ENCODE measurements around the gene ZYG11B. TPM values are rescaled to one million over a fixed set of nuclear protein-coding genes. Genes with fewer than 3 reads are reported as not detected.
"Not testable (repeated sequence)": the region's sequence is repeated elsewhere in the genome, so short reads cannot be mapped to it uniquely, and the experiment has no call there.

The ZYG11B gene
- total RNA-seq, 1 experiment from 2014 or later, result 16.2 TPM

DNA sequence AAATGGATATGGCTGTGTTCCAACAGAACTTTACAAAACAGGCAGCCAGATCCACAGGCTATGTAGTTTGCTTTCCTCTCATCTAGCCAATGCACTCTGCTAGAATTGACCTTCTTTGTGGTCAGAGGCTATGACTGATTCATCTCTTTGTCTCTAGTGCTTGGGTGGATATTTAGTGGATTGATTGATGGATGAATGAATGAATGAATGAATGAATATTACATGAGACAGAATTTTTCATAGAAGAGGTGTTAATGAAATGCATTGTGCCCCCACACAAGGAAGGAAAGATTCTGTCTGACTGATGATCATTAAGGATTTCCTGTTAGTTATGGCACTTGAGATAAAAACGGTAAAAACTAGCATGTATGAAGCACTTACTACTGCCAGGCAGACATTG lies 65.8 kb downstream of the ZYG11B start:
- TF ChIP-seq, protein P1, sequence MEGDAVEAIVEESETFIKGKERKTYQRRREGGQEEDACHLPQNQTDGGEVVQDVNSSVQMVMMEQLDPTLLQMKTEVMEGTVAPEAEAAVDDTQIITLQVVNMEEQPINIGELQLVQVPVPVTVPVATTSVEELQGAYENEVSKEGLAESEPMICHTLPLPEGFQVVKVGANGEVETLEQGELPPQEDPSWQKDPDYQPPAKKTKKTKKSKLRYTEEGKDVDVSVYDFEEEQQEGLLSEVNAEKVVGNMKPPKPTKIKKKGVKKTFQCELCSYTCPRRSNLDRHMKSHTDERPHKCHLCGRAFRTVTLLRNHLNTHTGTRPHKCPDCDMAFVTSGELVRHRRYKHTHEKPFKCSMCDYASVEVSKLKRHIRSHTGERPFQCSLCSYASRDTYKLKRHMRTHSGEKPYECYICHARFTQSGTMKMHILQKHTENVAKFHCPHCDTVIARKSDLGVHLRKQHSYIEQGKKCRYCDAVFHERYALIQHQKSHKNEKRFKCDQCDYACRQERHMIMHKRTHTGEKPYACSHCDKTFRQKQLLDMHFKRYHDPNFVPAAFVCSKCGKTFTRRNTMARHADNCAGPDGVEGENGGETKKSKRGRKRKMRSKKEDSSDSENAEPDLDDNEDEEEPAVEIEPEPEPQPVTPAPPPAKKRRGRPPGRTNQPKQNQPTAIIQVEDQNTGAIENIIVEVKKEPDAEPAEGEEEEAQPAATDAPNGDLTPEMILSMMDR (IDR thresholded peaks at IDR 0.05; ENCODE audit: unreplicated experiment), result no peak
- Mint-ChIP-seq H3K36me3 (ENCODE audit: insufficient read depth, unreplicated experiment) (peaks cover 49% of the 10 kb centered on the region), H3K27ac (ENCODE audit: low read depth, unreplicated experiment) (no peak overlapping the region), H3K4me3 (ENCODE audit: unreplicated experiment) (no peak overlapping the region), H3K27me3 (ENCODE audit: insufficient read depth, unreplicated experiment) (no peaks in the 10 kb centered on the region), H3K9me3 (ENCODE audit: unreplicated experiment) (no peaks in the 10 kb centered on the region), H3K4me1 (ENCODE audit: insufficient read depth, unreplicated experiment) (no peaks in the 10 kb centered on the region)
- POLR2A ChIA-PET, result no interaction called here
- intact Hi-C loops (cut with micrococcal nuclease), result no loop called here
- no TSS peak for BruUV-seq (replicated peaks)
- CTCF ChIA-PET, result interaction anchor here (0.6 to 1.3 kb wide), 3 partner anchors 17 to 223 kb away, joined by 3 to 4 read pairs (median 3); no protein-coding TSS in a partner anchor
- DNase-seq (ENCODE audit: unreplicated experiment), result no peak

DNA sequence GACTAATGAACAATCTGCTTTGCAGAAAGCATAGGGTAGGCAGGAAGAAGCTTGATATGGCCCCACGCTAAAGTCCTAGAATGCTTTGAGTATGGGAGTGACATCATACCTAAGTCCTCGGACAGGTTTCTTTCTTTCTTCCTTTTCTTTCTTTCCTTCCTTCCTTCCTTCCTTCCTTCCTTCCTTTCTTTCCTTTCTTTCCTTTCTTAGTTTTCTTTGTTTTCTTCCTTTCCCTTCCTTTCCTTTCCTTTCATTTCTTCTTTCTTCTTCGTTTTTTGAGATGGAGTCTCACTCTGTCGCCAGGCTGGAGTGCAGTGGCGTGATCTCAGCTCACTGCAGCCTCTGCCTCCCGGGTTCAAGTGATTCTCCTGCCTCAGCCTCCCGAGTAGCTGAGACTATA lies 67.5 kb downstream of the ZYG11B start:
- H3K4me1 Mint-ChIP-seq (ENCODE audit: insufficient read depth, unreplicated experiment); H3K4me3 Mint-ChIP-seq (ENCODE audit: unreplicated experiment); DNase-seq (ENCODE audit: unreplicated experiment); BruUV-seq (replicated peaks); H3K9me3 Mint-ChIP-seq (ENCODE audit: unreplicated experiment); H3K27ac Mint-ChIP-seq (ENCODE audit: low read depth, unreplicated experiment); H3K27me3 Mint-ChIP-seq (ENCODE audit: insufficient read depth, unreplicated experiment); POLR2A ChIA-PET; intact Hi-C loops (cut with micrococcal nuclease): not testable (repeated sequence)
- peaks cover 50% of the 10 kb centered on the region for H3K36me3 Mint-ChIP-seq (ENCODE audit: insufficient read depth, unreplicated experiment)
- CTCF ChIA-PET, result interaction anchor here (0.7 kb wide), 1 partner anchor 333 kb away, joined by 3 read pairs; no protein-coding TSS in a partner anchor

DNA sequence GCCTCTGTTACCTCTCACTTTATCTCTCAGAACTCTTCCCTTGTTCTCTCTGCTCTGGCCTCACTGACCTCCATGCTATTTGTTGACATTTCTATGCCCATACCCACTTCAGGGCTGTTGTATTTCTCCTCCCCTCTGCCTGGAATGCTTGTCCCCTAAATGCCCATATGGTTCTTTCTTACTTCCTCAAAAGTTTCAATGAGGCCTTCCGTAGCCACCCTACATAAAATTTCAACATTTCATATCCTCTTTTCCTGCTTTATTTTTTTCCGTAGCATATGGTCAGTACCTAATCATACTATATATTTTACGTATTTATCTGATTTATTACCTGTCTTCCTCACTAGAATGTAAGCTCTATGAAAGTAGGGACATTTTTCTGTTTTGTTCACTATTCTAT lies 69.2 kb downstream of the ZYG11B start:
- POLR2A ChIA-PET, result no interaction called here

DNA sequence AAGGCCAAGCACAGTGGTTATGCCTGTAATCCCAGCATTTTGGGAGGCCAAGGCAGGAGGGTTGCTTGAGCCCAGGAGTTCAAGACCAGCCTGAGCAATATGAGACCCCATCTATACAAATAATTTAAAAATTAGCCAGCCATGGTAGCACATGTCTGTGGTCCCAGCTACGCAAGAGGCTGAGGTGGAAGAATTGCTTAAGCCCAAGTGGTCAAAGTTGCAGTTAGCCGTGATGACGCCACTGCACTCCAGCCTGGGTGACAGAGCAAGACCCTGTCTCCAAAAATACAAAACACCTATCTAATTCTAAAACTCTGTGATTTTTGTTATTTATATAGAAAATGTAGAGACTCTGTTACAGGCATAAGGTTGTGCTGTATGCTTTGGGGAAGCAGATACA lies 72.1 kb downstream of the ZYG11B start:
- TF ChIP-seq, protein P1 (IDR thresholded peaks at IDR 0.05; ENCODE audit: unreplicated experiment), result no peak
- H3K4me1 Mint-ChIP-seq (ENCODE audit: insufficient read depth, unreplicated experiment), result no peaks in the 10 kb centered on the region
- peaks cover 32% of the 10 kb centered on the region for H3K36me3 Mint-ChIP-seq (ENCODE audit: insufficient read depth, unreplicated experiment)
- H3K9me3 Mint-ChIP-seq (ENCODE audit: unreplicated experiment), result no peaks in the 10 kb centered on the region
- ChIA-PET CTCF (interaction anchor here (0.6 kb wide), 1 partner anchor 26 kb away, joined by 4 read pairs; no protein-coding TSS in a partner anchor), POLR2A (interaction anchor here (0.6 kb wide), 1 partner anchor 202 kb away, joined by 3 read pairs; no protein-coding TSS in a partner anchor)
- no peak overlapping the region for H3K27ac Mint-ChIP-seq (ENCODE audit: low read depth, unreplicated experiment)
- H3K4me3 Mint-ChIP-seq (ENCODE audit: unreplicated experiment), result no peak overlapping the region
- H3K27me3 Mint-ChIP-seq (ENCODE audit: insufficient read depth, unreplicated experiment), result no peaks in the 10 kb centered on the region
- intact Hi-C loops (cut with micrococcal nuclease), result no loop called here
- DNase-seq (ENCODE audit: unreplicated experiment), result no peak
- no TSS peak for BruUV-seq (replicated peaks)

More for the DNA sequence above, 69.2 kb downstream of the ZYG11B start:
- no TSS peak for BruUV-seq (replicated peaks)
- CTCF ChIA-PET, result no interaction called here
- Mint-ChIP-seq H3K4me3 (ENCODE audit: unreplicated experiment) (no peak overlapping the region), H3K36me3 (ENCODE audit: insufficient read depth, unreplicated experiment) (peaks cover 37% of the 10 kb centered on the region), H3K4me1 (ENCODE audit: insufficient read depth, unreplicated experiment) (no peaks in the 10 kb centered on the region), H3K9me3 (ENCODE audit: unreplicated experiment) (no peaks in the 10 kb centered on the region), H3K27me3 (ENCODE audit: insufficient read depth, unreplicated experiment) (no peaks in the 10 kb centered on the region), H3K27ac (ENCODE audit: low read depth, unreplicated experiment) (no peak overlapping the region)
- no peak for DNase-seq (ENCODE audit: unreplicated experiment)
- TF ChIP-seq, protein P1 (IDR thresholded peaks at IDR 0.05; ENCODE audit: unreplicated experiment), result no peak
- intact Hi-C loops (cut with micrococcal nuclease), result no loop called here

DNA sequence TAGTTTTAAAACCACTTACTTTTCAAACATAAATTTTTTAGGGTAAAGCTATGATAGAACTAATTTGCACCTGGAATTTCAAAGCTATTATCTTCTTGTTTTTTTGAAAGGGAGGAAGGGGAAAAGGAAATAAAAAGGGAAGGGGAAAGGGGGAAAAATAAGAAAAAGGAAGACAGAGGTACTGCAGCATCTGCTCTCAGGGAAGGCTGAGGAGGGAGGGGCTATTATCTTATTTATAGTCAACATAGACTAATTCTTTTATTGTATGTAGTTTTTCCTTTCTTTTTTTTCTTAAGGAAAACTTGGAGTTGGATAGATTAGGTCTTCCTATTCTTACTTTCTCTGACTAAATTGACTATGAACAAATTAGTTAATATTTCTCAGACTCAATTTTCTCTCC lies 74.8 kb downstream of the ZYG11B start:
- H3K27ac Mint-ChIP-seq (ENCODE audit: low read depth, unreplicated experiment), result no peak overlapping the region
- no TSS peak for BruUV-seq (replicated peaks)
- no peak overlapping the region for H3K4me3 Mint-ChIP-seq (ENCODE audit: unreplicated experiment)
- peaks cover 44% of the 10 kb centered on the region for H3K36me3 Mint-ChIP-seq (ENCODE audit: insufficient read depth, unreplicated experiment)
- TF ChIP-seq, protein P1 (IDR thresholded peaks at IDR 0.05; ENCODE audit: unreplicated experiment), result no peak
- H3K4me1 Mint-ChIP-seq (ENCODE audit: insufficient read depth, unreplicated experiment), result no peaks in the 10 kb centered on the region
- no peaks in the 10 kb centered on the region for H3K9me3 Mint-ChIP-seq (ENCODE audit: unreplicated experiment)
- no peak for DNase-seq (ENCODE audit: unreplicated experiment)
- no peaks in the 10 kb centered on the region for H3K27me3 Mint-ChIP-seq (ENCODE audit: insufficient read depth, unreplicated experiment)
- POLR2A ChIA-PET, result interaction anchor here (0.6 kb wide), 1 partner anchor 70 kb away, joined by 3 read pairs; no protein-coding TSS in a partner anchor
- CTCF ChIA-PET, result interaction anchor here (0.6 to 1.1 kb wide), 2 partner anchors 52 to 373 kb away, joined by 3 read pairs; no protein-coding TSS in a partner anchor
- intact Hi-C loops (cut with micrococcal nuclease), result no loop called here

DNA sequence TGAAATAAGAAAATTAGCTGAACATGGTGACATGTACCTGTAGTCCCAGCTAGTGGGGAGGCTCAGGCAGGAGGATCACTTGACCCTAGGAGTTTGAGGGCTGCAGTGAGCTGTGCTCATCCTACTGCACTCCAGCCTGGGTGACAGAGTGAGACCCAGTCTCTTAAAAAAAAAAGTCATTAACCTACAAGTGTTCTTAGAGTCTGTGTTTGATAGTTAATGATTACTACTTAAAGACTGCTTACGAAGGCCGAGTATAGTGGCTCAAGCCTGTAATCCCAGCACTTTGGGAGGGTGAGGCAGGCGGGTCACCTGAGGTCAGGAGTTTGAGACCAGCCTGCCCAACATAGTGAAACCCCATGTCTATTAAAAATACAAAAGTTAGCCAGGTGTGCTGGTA lies 77.8 kb downstream of the ZYG11B start:
- H3K4me1 Mint-ChIP-seq (ENCODE audit: insufficient read depth, unreplicated experiment); intact Hi-C loops (cut with micrococcal nuclease); H3K4me3 Mint-ChIP-seq (ENCODE audit: unreplicated experiment); DNase-seq (ENCODE audit: unreplicated experiment); H3K27ac Mint-ChIP-seq (ENCODE audit: low read depth, unreplicated experiment); H3K27me3 Mint-ChIP-seq (ENCODE audit: insufficient read depth, unreplicated experiment); BruUV-seq (replicated peaks); H3K9me3 Mint-ChIP-seq (ENCODE audit: unreplicated experiment); CTCF ChIA-PET: not testable (repeated sequence)
- POLR2A ChIA-PET, result interaction anchor here (0.6 to 1.6 kb wide), 2 partner anchors 71 to 76 kb away, joined by 3 to 4 read pairs; no protein-coding TSS in a partner anchor
- peaks cover 40% of the 10 kb centered on the region for H3K36me3 Mint-ChIP-seq (ENCODE audit: insufficient read depth, unreplicated experiment)
